ENCODE measurements around the gene TGM3. TPM values are rescaled to one million over a fixed set of nuclear protein-coding genes. Genes with fewer than 3 reads are reported as not detected.

TGM3 gene
- total RNA-seq, 4 donors from 2014 or later, result 64.1 to 130 (median 104) TPM

GRCh38 chr20:2329286-2329685, 33.5 kb downstream of the TGM3 start:
- 85 to 87% methylated on average over 5 of the region's 5 CpGs for WGBS, 2 donors
- no peak overlapping the region for H3K4me3 ChIP-seq (ENCODE audit: low read depth, poor library complexity, severe bottlenecking)
- DNase-seq (ENCODE audit: low spot score in 2 of 2), result no peak
- TF ChIP-seq CTCF (IDR thresholded peaks at IDR 0.05) (no peak), POLR2A (IDR thresholded peaks at IDR 0.05) (no peak)
- intact Hi-C loops (cut with DNase I; ENCODE audit: low total_unique reads), result no loop called here

- 64 to 73% methylated on average over 3 of the region's 3 CpGs for WGBS, 2 donors
- no peak overlapping the region for H3K4me3 ChIP-seq (ENCODE audit: low read depth, poor library complexity, severe bottlenecking)
- DNase-seq (ENCODE audit: low spot score in 2 of 2), result peak in 1 of 2 donors; percentile 67
- intact Hi-C loops (cut with DNase I; ENCODE audit: low total_unique reads), result no loop called here
- TF ChIP-seq POLR2A (IDR thresholded peaks at IDR 0.05) (no peak), CTCF (IDR thresholded peaks at IDR 0.05) (no peak)
These were observed 34.4 kb downstream of the TGM3 start for GRCh38 chr20:2330090-2330695.

GRCh38 chr20:2331106-2331505, 35.3 kb downstream of the TGM3 start:
- WGBS, 2 donors, result 82 to 84% methylated on average over 5 of the region's 5 CpGs
- H3K4me3 ChIP-seq (ENCODE audit: low read depth, poor library complexity, severe bottlenecking), result no peak overlapping the region
- no peak for TF ChIP-seq POLR2A (IDR thresholded peaks at IDR 0.05)
- no peak for TF ChIP-seq CTCF (IDR thresholded peaks at IDR 0.05)
- intact Hi-C loops (cut with DNase I; ENCODE audit: low total_unique reads), result no loop called here
- DNase-seq (ENCODE audit: low spot score in 2 of 2), result peak in 1 of 2 donors; percentile 23

GRCh38 chr20:2331901-2332565, 36.2 kb downstream of the TGM3 start:
- TF ChIP-seq POLR2A (IDR thresholded peaks at IDR 0.05) (no peak), CTCF (IDR thresholded peaks at IDR 0.05) (no peak)
- no peak overlapping the region for H3K4me3 ChIP-seq (ENCODE audit: low read depth, poor library complexity, severe bottlenecking)
- WGBS, 2 donors, result 81 to 84% methylated on average over 17 of the region's 17 CpGs
- DNase-seq (ENCODE audit: low spot score in 2 of 2), result peak in 1 of 2 donors; percentile 64
- intact Hi-C loops (cut with DNase I; ENCODE audit: low total_unique reads), result no loop called here

- TF ChIP-seq POLR2A (IDR thresholded peaks at IDR 0.05), result no peak
- TF ChIP-seq CTCF (IDR thresholded peaks at IDR 0.05), result no peak
- 36% methylated on average over 4 of the region's 4 CpGs for WGBS, 2 donors
- DNase-seq (ENCODE audit: low spot score in 2 of 2), result peak in 1 of 2 donors; percentile 58
These were observed 36.9 kb downstream of the TGM3 start for GRCh38 chr20:2332711-2333110.

More at GRCh38 chr20:2332711-2333110, 36.9 kb downstream of the TGM3 start:
- H3K4me3 ChIP-seq (ENCODE audit: low read depth, poor library complexity, severe bottlenecking), result no peak overlapping the region
- intact Hi-C loops (cut with DNase I; ENCODE audit: low total_unique reads), result no loop called here

Measured in lower leg skin (tissue), 4 donors.